AG04449 (cell line): ENCODE data around the gene SIRT7.

Experiments used
- CTCF ChIA-PET: fragments of 350-600 bp; formaldehyde crosslinking; extraction: SDS; loops from one replicate; lab custom pipeline; 2021; ENCODE audit warnings: antibody characterized with exemption; lab: Yijun Ruan, JAX
- POLR2A ChIA-PET: fragments of 400-600, 350-600 bp; formaldehyde crosslinking; extraction: SDS; loops from one replicate; lab custom pipeline; 2020; ENCODE audit warnings: antibody characterized with exemption, inconsistent platforms; lab: Yijun Ruan, JAX
- DNase-seq: peaks from one replicate; pipeline ENCODE4 v3.0.0-alpha.2; 2010; ENCODE audit warnings: low read depth, low spot score
- H3K4me3 ChIP-seq: 2 replicates; pipeline ENCODE4 v1.5.1; 2011; ENCODE audit warnings: low read depth, mild to moderate bottlenecking, control low read depth, low read length
- CTCF ChIP-seq: IDR thresholded peaks from one replicate; pipeline ENCODE4 v1.5.1; 2011; ENCODE audit warnings: mild to moderate bottlenecking, moderate library complexity, low read length, control low read depth, inconsistent platforms; ENCODE audit not compliant: insufficient read depth; ENCODE audit errors: missing control alignments

Gene SIRT7, protein sequence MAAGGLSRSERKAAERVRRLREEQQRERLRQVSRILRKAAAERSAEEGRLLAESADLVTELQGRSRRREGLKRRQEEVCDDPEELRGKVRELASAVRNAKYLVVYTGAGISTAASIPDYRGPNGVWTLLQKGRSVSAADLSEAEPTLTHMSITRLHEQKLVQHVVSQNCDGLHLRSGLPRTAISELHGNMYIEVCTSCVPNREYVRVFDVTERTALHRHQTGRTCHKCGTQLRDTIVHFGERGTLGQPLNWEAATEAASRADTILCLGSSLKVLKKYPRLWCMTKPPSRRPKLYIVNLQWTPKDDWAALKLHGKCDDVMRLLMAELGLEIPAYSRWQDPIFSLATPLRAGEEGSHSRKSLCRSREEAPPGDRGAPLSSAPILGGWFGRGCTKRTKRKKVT

GRCh38 chr17:81917565-81918332 is at the start of gene SIRT7:
Gene SIRT7 (minus strand): TSS chr17:81918176. CDS start chr17:81918131, 45 bp downstream.
- no peak for DNase-seq
- CTCF ChIA-PET: interaction anchor here (0.9 to 1.8 kb wide), 5 partner anchors 10 to 112 kb away, joined by 3 to 8 read pairs (median 3); partner anchors contain the start of gene MAFG
- POLR2A ChIA-PET: interaction anchor here (1.4 kb wide), 1 partner anchor 8 kb away, joined by 10 read pairs; no protein-coding TSS in a partner anchor
- H3K4me3 ChIP-seq: peak within 1 kb of the TSS; percentile 69
- no peak for TF ChIP-seq CTCF

GRCh38 chr17:81967244-81967532 is 49.2 kb upstream of the SIRT7 start:
- ChIA-PET POLR2A (interaction anchor here (0.7 kb wide), 1 partner anchor 10 kb away, joined by 3 read pairs; no protein-coding TSS in a partner anchor), CTCF (interaction anchor here (1.1 to 3.7 kb wide), 6 partner anchors 8 to 64 kb away, joined by 3 to 30 read pairs (median 11); partner anchors contain the start of genes CENPX, LRRC45 and RAC3)
- TF ChIP-seq CTCF: no peak
- no peak overlapping the region for H3K4me3 ChIP-seq
- no peak for DNase-seq

DNA sequence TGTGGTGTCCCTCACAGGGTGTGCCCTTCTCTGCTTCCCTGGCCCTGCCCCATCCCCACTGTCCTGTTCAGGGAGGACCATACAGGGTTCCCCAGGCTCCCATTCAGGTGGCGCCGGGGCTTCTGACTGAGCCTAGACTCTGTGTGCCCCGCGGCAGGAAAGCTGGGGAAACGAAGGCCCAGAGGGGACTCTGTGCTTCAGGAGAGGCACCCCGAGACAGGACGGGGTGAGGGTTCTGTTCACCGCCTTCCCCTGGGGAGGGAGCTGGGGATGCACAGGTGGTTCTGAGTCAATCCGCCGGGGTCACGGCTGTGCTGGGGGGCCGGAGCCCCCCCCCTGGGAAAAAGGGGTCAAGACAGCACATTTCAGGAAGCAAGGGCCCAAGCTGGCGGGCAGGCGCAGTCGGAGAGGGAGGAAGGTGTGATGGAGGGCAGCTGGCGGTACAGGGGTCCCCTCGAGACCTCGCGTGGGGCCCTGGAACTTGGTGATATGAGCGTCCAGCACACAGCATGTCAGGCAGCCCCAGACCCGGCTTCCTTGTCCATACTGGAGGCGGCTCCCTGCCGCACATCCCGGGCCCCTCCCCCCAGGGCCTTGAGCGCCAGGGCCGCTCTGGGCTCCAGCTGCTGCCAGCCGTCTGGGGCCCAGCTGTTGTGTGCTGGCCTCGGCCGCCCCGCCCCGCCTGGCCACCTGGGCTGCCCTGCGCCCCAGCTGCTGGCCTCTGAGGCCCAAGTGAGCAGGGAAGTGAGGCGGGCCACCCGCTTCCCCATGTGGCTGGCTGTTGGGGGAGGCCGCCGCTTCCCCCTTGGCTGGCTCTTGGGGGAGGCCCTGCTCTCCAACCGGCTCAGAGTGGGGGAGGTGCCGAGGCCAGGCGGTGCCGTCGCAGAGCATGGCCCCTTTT is 48.6 kb upstream of the SIRT7 start:
- DNase-seq: no peak
- CTCF ChIA-PET: interaction anchor here (1.3 to 3.7 kb wide), 3 partner anchors 12 to 54 kb away, joined by 3 to 30 read pairs (median 15); partner anchors contain the start of genes CENPX and LRRC45
- no peak for TF ChIP-seq CTCF
- POLR2A ChIA-PET: interaction anchor here (0.7 kb wide), 1 partner anchor 10 kb away, joined by 3 read pairs; no protein-coding TSS in a partner anchor
- H3K4me3 ChIP-seq: no peak overlapping the region

DNA sequence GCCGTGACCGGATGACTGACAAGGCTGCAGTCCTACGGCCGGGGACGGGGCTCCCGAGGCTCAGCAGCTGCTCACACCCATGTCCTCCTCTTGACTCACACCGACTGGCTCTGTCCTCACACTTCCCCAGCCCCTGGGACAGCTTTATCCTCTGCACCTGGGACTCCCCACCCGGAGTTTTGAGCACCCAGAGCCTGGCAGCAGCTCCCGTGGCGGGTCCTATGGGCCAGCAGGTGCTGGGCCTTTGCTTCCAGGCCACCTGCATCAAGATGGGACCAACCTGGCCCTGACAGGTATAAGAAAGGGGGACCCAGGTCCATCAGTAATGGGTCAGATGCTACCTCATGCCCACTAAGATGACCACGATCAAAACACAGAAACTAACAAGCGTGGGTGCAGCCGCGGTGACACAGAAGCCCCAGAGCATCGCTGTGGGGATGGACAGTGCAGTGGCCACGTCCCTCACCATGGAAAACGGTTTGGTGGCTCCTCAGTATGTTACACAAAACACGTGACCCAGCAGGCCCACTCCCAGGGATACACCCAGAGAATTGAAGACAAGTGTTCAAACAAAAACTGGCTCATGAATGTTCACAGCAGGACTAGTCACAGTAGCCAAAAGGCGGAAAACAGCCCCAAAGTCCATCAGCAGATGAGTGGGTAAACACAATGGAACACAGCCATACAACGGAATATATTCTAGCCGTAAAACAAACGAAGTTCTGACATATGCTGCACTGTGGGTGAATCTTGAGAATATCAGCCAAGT is 46.3 kb upstream of the SIRT7 start:
- ChIA-PET POLR2A (no interaction called here), CTCF (interaction anchor here (0.9 to 7.0 kb wide), 3 partner anchors 8 to 66 kb away, joined by 3 to 290 read pairs (median 4); partner anchors contain the start of genes CENPX and LRRC45)
- no peak for DNase-seq
- H3K4me3 ChIP-seq: no peak overlapping the region
- no peak for TF ChIP-seq CTCF
